SK-MEL-5 (cell line): ENCODE data around the gene BDKRB1. TPM values are rescaled to one million over a fixed set of nuclear protein-coding genes. Genes with fewer than 3 reads are reported as not detected.

ENCODE experiments used
- DNase-seq: peaks from one replicate; pipeline ENCODE4 v3.0.0-alpha.2; 2016; ENCODE audit warnings: low read depth, low spot score
- in situ Hi-C: cut with HindIII; loops from 2 replicates; pipeline ENCODE4 v1.10.0; 2016; ENCODE audit warnings: low sequenced_read_pairs, high pct_unique_total_duplicates, low pct_unique_long_range_greater_than_20kb
- total RNA-seq: library from RNA; depleted of rRNA; stranded (reverse); fragments of >200 nt; shearing (Covaris generic); gene quantifications from 2 replicates; pipeline ENCODE4 v1.2.3, GENCODE V29; 2014

The BDKRB1 gene
- total RNA-seq, 1 experiment from 2014 or later = 0.53 TPM

DNA sequence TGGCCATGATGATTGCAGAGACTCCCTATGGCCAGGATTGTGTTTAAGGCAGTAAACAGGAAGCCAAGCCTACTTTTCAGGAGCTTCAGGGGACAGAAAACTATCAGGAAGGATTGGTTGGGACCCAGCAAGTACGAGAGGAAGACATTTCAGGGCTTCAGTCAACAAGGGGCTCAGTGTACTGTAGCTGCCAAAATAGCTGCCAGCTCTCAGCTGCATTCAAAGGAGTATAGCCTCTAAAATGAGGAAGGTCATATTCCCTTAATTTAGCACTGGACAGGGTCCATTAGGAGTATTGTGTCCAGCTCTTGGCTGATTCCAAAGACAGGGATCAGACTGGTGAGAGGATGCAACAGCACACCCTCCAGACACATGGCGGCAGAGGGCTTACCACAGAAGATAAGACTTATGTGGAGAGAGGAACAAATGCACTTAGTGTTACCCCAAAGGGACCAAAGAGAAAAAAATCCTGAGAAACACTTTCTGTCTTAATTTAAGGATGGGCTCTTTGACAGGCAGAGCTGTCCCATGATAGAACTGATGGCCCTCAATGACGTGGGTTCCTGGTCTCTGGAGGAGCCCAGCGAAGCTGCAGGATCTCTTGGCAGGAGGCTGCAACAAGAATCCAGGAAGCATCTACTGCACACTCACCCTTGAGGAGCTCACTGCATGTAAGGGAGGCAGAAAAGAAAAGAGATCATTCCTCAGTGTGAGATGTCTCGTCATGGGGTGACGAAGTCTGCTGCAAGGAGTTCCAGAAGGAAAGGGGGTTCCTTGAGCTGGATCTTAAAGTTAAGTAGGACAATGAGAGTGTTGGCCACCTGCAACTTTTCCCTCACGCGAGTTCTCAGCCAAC, 14.8 kb downstream of the BDKRB1 start:
- in situ Hi-C loops = no loop called here

GRCh38 chr14:96271421-96271762, 15.4 kb downstream of the BDKRB1 start:
- DNase-seq = no peak
- in situ Hi-C loops = no loop called here

More for the DNA sequence above, 14.8 kb downstream of the BDKRB1 start:
- DNase-seq = no peak

GRCh38 chr14:96272777-96273473, 16.9 kb downstream of the BDKRB1 start:
- in situ Hi-C loops = no loop called here
- DNase-seq = no peak

- no peak for DNase-seq
- in situ Hi-C loops = no loop called here
Observed at GRCh38 chr14:96273629-96274028, 17.6 kb downstream of the BDKRB1 start.

DNA sequence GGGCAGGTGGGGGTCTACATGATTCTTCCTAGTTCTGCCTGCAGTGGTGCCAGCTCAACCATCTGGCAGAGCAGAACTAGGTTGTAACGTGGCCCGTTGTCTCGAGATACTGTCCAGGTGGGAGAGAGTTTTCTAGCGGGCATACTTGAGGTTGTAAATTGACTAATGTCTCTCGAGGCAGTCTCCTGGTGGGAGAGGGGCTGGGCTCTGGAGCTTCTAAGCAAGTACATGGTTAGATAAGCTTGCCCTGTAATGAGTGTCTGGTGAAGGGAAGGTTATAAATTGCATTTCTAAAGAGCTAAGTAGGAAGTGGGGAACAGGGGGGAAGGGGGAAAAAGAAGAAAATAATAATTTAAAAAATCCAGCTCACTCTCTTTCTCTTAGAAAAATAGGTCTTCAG, 18.1 kb downstream of the BDKRB1 start:
- in situ Hi-C loops = no loop called here
- DNase-seq = no peak

DNA sequence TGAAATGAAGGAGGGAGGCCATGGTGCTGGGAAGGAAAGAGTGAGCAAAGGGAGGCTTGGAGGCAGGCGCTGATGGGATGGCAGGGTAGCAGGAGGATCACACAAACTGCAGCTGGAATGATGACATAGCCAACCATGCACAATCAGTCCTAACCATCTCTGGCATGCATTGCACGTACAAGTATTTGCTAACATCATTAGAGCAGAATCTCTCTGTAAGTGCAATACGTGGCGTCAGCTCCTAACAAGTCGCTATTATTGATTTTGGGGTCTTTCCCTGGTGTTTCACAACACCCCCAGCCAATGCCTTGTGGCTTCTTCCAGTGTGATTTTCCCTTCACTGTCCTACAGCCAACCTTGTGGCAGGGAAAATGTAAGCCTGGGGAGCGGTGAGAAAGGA, 18.5 kb downstream of the BDKRB1 start:
- DNase-seq = no peak
- in situ Hi-C loops = no loop called here

- in situ Hi-C loops = no loop called here
- DNase-seq = peak; percentile 70
Observed at GRCh38 chr14:96275177-96276112, 19.4 kb downstream of the BDKRB1 start.

- in situ Hi-C loops = no loop called here
- no peak for DNase-seq
Observed at GRCh38 chr14:96277890-96278289, 21.9 kb downstream of the BDKRB1 start.

DNA sequence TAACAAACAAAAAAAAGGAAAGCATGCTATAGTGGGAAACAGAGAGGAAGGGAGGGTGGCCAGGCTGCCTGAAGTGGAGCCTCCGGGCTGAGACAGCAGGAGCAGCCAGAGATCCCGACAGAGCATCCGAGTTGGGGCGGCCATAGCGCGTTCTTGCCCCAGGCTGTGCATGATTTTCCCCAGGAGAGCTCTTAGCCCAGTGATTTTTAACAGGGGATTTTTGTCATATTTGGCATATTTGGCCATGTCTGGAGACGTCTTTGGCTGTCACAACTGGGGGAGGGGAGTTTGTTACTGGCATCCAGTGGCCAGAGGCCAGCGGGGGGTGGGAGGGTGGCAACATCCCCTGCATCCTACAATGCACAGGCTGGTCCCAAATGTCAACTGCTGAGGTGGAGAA, 23.6 kb downstream of the BDKRB1 start:
- DNase-seq = no peak
- in situ Hi-C loops = no loop called here

DNA sequence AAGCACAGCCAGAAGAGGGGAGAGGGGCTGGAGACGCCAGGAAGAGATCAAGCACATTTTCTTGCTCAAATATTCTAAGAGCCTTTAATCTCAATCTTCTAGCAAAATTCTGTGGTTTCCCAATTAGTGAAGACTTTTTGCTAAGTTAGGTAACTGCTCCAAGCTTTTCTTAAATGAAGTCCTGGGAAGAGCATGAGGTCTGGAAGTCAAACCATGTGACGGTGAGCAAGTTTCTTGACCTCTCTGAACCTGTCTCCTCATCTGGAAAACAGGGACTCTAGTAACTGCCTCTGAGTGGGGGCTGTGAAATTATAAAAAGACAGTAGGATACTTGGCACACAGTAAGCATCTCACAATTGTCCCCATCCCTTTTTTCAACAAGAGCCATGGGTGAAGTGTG, 24.1 kb downstream of the BDKRB1 start:
- no peak for DNase-seq
- in situ Hi-C loops = no loop called here

DNA sequence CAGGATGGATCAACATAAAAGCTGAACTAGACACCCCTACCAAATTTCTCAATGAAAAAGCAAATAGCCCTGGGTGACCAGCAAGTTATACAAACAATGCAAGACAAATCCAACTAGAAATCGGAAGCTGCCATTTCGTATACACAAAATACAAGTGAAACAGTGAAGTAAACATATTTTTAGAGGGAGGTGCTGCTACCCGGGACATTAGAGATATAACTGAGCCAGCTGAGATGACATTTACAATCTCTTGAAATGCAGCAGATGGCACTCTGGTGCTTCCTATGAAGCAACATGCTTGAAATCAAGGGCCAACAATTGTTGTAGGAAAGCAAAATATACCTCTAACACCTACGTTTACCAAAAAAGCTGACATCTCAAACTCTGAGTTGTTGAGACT, 25.5 kb downstream of the BDKRB1 start:
- in situ Hi-C loops = no loop called here

GRCh38 chr14:96284008-96284407, 28.0 kb downstream of the BDKRB1 start:
- DNase-seq = no peak
- in situ Hi-C loops = no loop called here

More for the DNA sequence above, 25.5 kb downstream of the BDKRB1 start:
- peak; percentile 23 for DNase-seq

DNA sequence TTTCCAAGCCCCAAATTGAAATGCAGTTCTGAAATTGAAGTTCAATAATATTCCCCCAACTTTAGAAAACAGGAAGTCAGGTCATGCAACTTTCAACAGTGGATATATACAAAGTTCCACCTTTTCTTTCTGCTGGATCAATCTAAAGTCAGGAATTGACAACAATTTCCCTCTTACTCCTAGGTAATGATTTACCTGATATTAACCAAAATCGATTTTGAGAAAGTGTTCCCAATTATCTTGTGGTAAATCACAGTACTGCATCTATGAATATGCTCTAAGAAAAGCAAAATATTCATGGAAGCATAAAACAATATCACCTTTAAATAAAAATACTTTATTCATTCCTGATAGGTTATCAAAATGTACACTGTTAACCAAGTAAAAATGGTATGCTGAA, 28.4 kb downstream of the BDKRB1 start:
- in situ Hi-C loops = no loop called here
- DNase-seq = no peak

- no peak for DNase-seq
- in situ Hi-C loops = no loop called here
Observed at GRCh38 chr14:96285667-96286066, 29.7 kb downstream of the BDKRB1 start.

- DNase-seq = no peak
- in situ Hi-C loops = no loop called here
Observed at GRCh38 chr14:96286251-96286650, 30.2 kb downstream of the BDKRB1 start.

DNA sequence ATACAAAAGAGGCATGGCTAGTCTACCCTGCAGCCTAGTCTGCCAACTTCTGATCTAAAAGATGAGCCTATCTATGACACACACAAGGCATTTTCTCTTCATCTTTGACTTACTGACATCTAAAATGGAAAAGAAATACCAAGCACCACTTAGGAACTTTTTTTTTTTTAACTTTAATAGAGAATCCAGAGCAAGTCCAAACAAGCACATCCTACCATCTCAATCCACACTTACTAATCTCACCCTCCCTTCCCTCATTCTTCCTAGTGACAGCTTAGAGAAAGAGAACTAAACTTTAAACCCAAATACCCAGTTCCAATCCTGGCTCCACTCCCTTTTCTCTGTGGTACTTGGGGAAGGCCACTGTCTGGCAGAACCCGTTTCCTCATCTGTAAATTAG, 31.8 kb downstream of the BDKRB1 start:
- DNase-seq = no peak
- in situ Hi-C loops = no loop called here

DNA sequence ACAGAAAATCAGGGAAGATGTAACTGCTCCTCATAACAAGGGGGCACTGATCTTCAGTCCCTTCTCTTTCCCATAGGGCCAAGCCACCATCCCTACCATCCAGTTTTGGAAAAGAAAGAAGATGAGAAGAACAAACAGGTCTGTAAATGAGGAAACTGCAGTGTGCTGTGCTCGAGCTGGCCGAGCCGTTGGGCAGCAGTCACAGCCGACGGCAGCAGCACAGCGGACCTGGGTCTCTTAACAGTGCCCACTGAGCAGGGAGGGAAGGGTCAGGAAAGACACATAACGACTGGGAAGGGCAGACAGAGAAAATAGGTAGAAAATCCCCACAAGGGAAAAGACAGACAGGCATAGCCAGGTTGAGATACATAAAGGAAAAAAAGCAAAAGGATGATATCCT, 38.2 kb downstream of the BDKRB1 start:
- no peak for DNase-seq
- in situ Hi-C loops = no loop called here

DNA sequence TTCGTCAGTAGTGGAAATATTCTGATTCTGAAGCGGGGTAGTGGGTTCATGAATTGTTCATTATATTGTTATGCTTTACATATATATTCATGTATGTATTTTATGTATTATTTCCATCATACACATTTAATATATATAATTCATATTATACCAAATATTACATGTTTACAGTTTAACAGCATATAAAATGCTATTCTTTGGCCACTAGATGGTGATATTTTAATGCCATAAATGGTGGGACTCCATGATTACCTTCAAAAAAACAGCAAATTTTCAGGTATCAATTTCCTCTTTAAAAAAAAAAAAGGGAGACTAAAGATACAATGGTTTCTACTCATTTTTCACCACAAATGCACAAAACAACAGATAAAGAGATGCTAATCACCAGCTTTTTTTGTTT, 41.0 kb downstream of the BDKRB1 start:
- in situ Hi-C loops = no loop called here
- peak; percentile 60 for DNase-seq
